ENCODE data around the gene LAMTOR3.

LAMTOR3 gene

GRCh38 chr4:99894161-99894997 is at the start of gene LAMTOR3:
Gene LAMTOR3, minus strand, starts transcription at chr4:99894427. Its CDS starts 464 bp downstream, at chr4:99893963.
- DNase-seq: peak; percentile 90

GRCh38 chr4:99938243-99938753 is 44.1 kb upstream of the LAMTOR3 start:
- no peak for DNase-seq

- DNase-seq: no peak
These were observed 40.7 kb upstream of the LAMTOR3 start for GRCh38 chr4:99934891-99935290.

- no peak for DNase-seq
These were observed 33.3 kb upstream of the LAMTOR3 start for GRCh38 chr4:99927566-99927965.

GRCh38 chr4:99921174-99921573 is 26.9 kb upstream of the LAMTOR3 start:
- DNase-seq: peak; percentile 12

- DNase-seq: no peak
These were observed 24.4 kb upstream of the LAMTOR3 start for GRCh38 chr4:99918656-99919055.

GRCh38 chr4:99917575-99917974 is 23.3 kb upstream of the LAMTOR3 start:
- DNase-seq: no peak

- DNase-seq: no peak
These were observed 21.2 kb upstream of the LAMTOR3 start for GRCh38 chr4:99915449-99915848.

- DNase-seq: no peak
These were observed 771 bp upstream of the LAMTOR3 start for GRCh38 chr4:99894998-99895397.

GRCh38 chr4:99893839-99894160 is 427 bp downstream of the LAMTOR3 start:
- no peak for DNase-seq

- DNase-seq: no peak
These were observed 1.2 kb downstream of the LAMTOR3 start for GRCh38 chr4:99893029-99893428.

GRCh38 chr4:99891351-99891750 is 2.9 kb downstream of the LAMTOR3 start:
- no peak for DNase-seq

- no peak for DNase-seq
These were observed 6.4 kb downstream of the LAMTOR3 start for GRCh38 chr4:99887837-99888236.

- no peak for DNase-seq
These were observed 8.1 kb downstream of the LAMTOR3 start for GRCh38 chr4:99886146-99886545.

- no peak for DNase-seq
These were observed 8.5 kb downstream of the LAMTOR3 start for GRCh38 chr4:99885687-99886086.

- peak; percentile 39 for DNase-seq
These were observed 9.1 kb downstream of the LAMTOR3 start for GRCh38 chr4:99885063-99885664.

- DNase-seq: no peak
These were observed 14.8 kb downstream of the LAMTOR3 start for GRCh38 chr4:99879458-99879857.

GRCh38 chr4:99878604-99879003 is 15.6 kb downstream of the LAMTOR3 start:
- DNase-seq: no peak

GRCh38 chr4:99876946-99877345 is 17.3 kb downstream of the LAMTOR3 start:
- DNase-seq: no peak

GRCh38 chr4:99875071-99875470 is 19.2 kb downstream of the LAMTOR3 start:
- DNase-seq: no peak

GRCh38 chr4:99872570-99872969 is 21.7 kb downstream of the LAMTOR3 start:
- no peak for DNase-seq

- DNase-seq: no peak
These were observed 26.1 kb downstream of the LAMTOR3 start for GRCh38 chr4:99868126-99868596.

GRCh38 chr4:99863804-99864203 is 30.4 kb downstream of the LAMTOR3 start:
- DNase-seq: no peak
